ENCODE measurements around the gene NR4A1. TPM values are rescaled to one million over a fixed set of nuclear protein-coding genes. Genes with fewer than 3 reads are reported as not detected.
A peak's percentile ranks its signal among the peaks of the same experiment; 100 is the strongest.

NR4A1 gene
- total RNA-seq (23.7 TPM), polyA plus RNA-seq (ENCODE audit: insufficient read depth in 1 of 8, insufficient read length in 8 of 8, low replicate concordance in 1 of 8) (10 to 100 TPM; 12.7 to 71.5 (median 36.7) TPM)
- long read RNA-seq, donor 1, full-length matches to known transcripts = 11 of 11 reads
- long read RNA-seq, donor 1, partial matches to known transcripts = 0 of 11 reads
- long read RNA-seq, donor 1, other reads (novel, unspliced or antisense) = 0 of 11 reads
- long read RNA-seq, donor 2, partial matches to known transcripts = 0 of 2 reads
- long read RNA-seq, donor 2, other reads (novel, unspliced or antisense) = 0 of 2 reads
- long read RNA-seq, donor 3, full-length matches to known transcripts = 23 of 23 reads
- long read RNA-seq, donor 3, partial matches to known transcripts = 0 of 23 reads
- long read RNA-seq, donor 3, other reads (novel, unspliced or antisense) = 0 of 23 reads
- long read RNA-seq, donor 4, full-length matches to known transcripts = 30 of 61 reads
- long read RNA-seq, donor 4, partial matches to known transcripts = 31 of 61 reads
- long read RNA-seq, donor 4, other reads (novel, unspliced or antisense) = 0 of 61 reads
- long read RNA-seq, donor 5, full-length matches to known transcripts = 12 of 12 reads
- long read RNA-seq, donor 5, partial matches to known transcripts = 0 of 12 reads
- long read RNA-seq, donor 5, other reads (novel, unspliced or antisense) = 0 of 12 reads
- long read RNA-seq, donor 6, full-length matches to known transcripts = 7 of 7 reads
- long read RNA-seq, donor 6, partial matches to known transcripts = 0 of 7 reads
- long read RNA-seq, donor 6, other reads (novel, unspliced or antisense) = 0 of 7 reads
- long read RNA-seq, donor 7, full-length matches to known transcripts = 6 of 6 reads
- long read RNA-seq, donor 7, partial matches to known transcripts = 0 of 6 reads
- long read RNA-seq, donor 7, other reads (novel, unspliced or antisense) = 0 of 6 reads
- long read RNA-seq, donor 8, full-length matches to known transcripts = 9 of 9 reads
- long read RNA-seq, donor 8, partial matches to known transcripts = 0 of 9 reads
- long read RNA-seq, donor 8, other reads (novel, unspliced or antisense) = 0 of 9 reads
- long read RNA-seq, donor 9, full-length matches to known transcripts = 15 of 15 reads
- long read RNA-seq, donor 9, partial matches to known transcripts = 0 of 15 reads
- long read RNA-seq, donor 9, other reads (novel, unspliced or antisense) = 0 of 15 reads
- long read RNA-seq, donor 10, full-length matches to known transcripts = 17 of 22 reads
- long read RNA-seq, donor 10, partial matches to known transcripts = 5 of 22 reads
- long read RNA-seq, donor 10, other reads (novel, unspliced or antisense) = 0 of 22 reads
- long read RNA-seq, donor 11, full-length matches to known transcripts = 19 of 19 reads
- long read RNA-seq, donor 11, partial matches to known transcripts = 0 of 19 reads
- long read RNA-seq, donor 11, other reads (novel, unspliced or antisense) = 0 of 19 reads

GRCh38 chr12:52050758-52051541 lies at the start of gene NR4A1:
Gene NR4A1, plus strand, starts transcription at chr12:52051442. Its CDS starts 2,887 bp downstream, at chr12:52054329.
- Histone ChIP-seq H3K4me1 (ENCODE audit: control insufficient read depth, insufficient read depth, low read length) (peaks cover 32% of the 10 kb centered on the region), H3K4me3 (ENCODE audit: low read length) (peak within 1 kb of the TSS; percentile 65), H3K9me3 (replicated peaks; ENCODE audit: control insufficient read depth, low read depth, low read length) (no peaks in the 10 kb centered on the region), H3K27ac (ENCODE audit: low read length) (peak within 1 kb of the TSS; percentile 94), H3K27me3 (ENCODE audit: control insufficient read depth, insufficient read depth, low read length) (peaks cover 13% of the 10 kb centered on the region), H3K36me3 (ENCODE audit: control insufficient read depth, insufficient read depth, low read length) (peaks cover 16% of the 10 kb centered on the region)
- WGBS (ENCODE audit: insufficient coverage) = under 1% methylated on average over 69 of the region's 77 CpGs
- DNase-seq = peak; percentile 98

DNA sequence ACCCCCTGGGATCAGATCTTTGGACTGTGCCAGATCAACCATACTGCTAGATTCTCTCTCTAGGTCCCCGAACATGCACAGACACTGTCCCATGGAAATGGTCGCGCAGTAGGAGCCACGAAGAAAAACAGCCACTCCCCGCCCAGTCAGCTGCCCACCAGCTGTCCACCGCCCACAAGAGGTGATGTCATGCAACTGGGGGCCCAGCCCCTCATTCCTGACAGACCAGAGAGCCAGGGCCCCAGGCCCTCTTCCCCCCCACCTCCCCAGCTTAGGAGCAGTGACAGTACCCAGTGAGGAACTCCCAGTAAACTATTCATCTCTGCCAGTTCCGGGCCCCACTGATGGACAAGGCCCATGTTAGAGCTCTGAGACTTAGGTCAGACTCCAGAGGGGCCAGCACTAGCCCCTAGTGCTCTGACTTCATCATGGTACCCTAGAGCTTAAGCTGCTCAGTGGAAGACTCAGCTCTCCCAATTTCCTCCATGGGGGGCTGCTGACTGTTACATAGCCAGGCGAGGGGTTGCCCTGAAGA lies 48.2 kb upstream of the NR4A1 start:
- peaks cover 17% of the 10 kb centered on the region for H3K27me3 ChIP-seq (ENCODE audit: control insufficient read depth, insufficient read depth, low read length)

DNA sequence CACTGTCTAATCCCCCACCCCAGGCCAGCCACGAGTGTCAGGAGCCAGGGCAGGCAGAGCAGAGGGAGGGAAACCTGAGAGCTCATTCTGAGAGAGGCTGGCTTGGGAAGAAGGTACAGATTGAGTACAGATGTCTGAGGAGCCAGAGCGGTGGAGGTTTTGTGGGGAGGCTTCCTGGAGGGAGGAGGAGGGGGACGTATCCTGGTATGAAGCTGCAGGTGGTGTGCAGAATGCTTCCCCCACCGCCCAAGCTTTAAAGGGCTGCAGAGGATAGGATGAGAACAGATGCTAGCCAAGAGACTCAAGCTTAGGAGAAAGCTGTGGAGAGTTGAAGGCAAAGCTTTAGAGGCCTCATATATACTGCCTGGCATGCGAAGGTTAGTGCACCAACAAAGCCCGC lies 47.7 kb upstream of the NR4A1 start:
- Histone ChIP-seq H3K9me3 (replicated peaks; ENCODE audit: control insufficient read depth, low read depth, low read length) (no peaks in the 10 kb centered on the region), H3K36me3 (ENCODE audit: control insufficient read depth, insufficient read depth, low read length) (peaks cover 4% of the 10 kb centered on the region), H3K27me3 (ENCODE audit: control insufficient read depth, insufficient read depth, low read length) (peaks cover 18% of the 10 kb centered on the region), H3K4me1 (ENCODE audit: control insufficient read depth, insufficient read depth, low read length) (peaks cover 40% of the 10 kb centered on the region), H3K27ac (ENCODE audit: low read length) (no peak overlapping the region), H3K4me3 (ENCODE audit: low read length) (no peak overlapping the region)
- DNase-seq = no peak
- 52% methylated on average over 5 of the region's 6 CpGs for WGBS (ENCODE audit: insufficient coverage)

More for the DNA sequence above, 48.2 kb upstream of the NR4A1 start:
- WGBS (ENCODE audit: insufficient coverage) = 68% methylated on average over 7 of the region's 8 CpGs
- H3K36me3 ChIP-seq (ENCODE audit: control insufficient read depth, insufficient read depth, low read length) = peaks cover 4% of the 10 kb centered on the region
- H3K27ac ChIP-seq (ENCODE audit: low read length) = no peak overlapping the region
- DNase-seq = no peak
- H3K4me3 ChIP-seq (ENCODE audit: low read length) = no peak overlapping the region
- H3K9me3 ChIP-seq (replicated peaks; ENCODE audit: control insufficient read depth, low read depth, low read length) = no peaks in the 10 kb centered on the region
- H3K4me1 ChIP-seq (ENCODE audit: control insufficient read depth, insufficient read depth, low read length) = peaks cover 35% of the 10 kb centered on the region

DNA sequence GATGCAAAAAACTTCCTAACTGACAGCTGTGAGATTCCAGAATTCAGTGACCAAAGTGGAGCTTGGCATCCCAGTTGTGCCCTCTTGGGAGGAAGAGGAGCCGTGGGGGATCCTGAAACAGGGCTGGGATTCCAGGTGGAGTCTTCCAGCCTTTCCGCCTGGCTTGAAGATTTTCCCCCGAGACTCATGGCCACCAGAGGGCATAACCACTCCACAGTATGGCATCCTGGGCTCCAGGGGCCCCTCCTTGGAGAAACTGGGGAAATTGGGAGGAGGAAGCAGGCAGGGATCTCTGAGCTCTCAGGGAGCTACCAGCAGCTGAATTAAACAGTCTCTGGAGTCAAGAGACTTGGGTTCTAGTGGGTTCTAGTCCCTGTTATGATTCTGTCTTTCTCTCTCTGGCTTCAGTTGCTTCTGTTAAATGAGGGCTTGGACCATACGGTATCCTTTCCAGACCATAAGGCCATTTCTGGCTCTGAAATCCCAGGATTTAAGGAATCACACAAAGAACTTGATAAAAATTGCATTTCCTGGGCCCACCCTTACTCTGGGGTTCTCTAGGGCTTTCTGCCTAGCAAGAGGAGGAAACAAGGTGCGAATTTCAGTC lies 47.1 kb upstream of the NR4A1 start:
- Histone ChIP-seq H3K27me3 (ENCODE audit: control insufficient read depth, insufficient read depth, low read length) (peaks cover 18% of the 10 kb centered on the region), H3K36me3 (ENCODE audit: control insufficient read depth, insufficient read depth, low read length) (peaks cover 4% of the 10 kb centered on the region), H3K4me3 (ENCODE audit: low read length) (no peak overlapping the region), H3K27ac (ENCODE audit: low read length) (no peak overlapping the region), H3K4me1 (ENCODE audit: control insufficient read depth, insufficient read depth, low read length) (peaks cover 45% of the 10 kb centered on the region), H3K9me3 (replicated peaks; ENCODE audit: control insufficient read depth, low read depth, low read length) (no peaks in the 10 kb centered on the region)
- WGBS (ENCODE audit: insufficient coverage) = 45% methylated on average over 2 of the region's 5 CpGs
- peak; percentile 53 for DNase-seq

GRCh38 chr12:52005218-52005902 lies 45.9 kb upstream of the NR4A1 start:
- no peaks in the 10 kb centered on the region for H3K9me3 ChIP-seq (replicated peaks; ENCODE audit: control insufficient read depth, low read depth, low read length)
- 80% methylated on average over 5 of the region's 10 CpGs for WGBS (ENCODE audit: insufficient coverage)
- peaks cover 18% of the 10 kb centered on the region for H3K27me3 ChIP-seq (ENCODE audit: control insufficient read depth, insufficient read depth, low read length)
- no peaks in the 10 kb centered on the region for H3K36me3 ChIP-seq (ENCODE audit: control insufficient read depth, insufficient read depth, low read length)
- H3K4me3 ChIP-seq (ENCODE audit: low read length) = no peak overlapping the region
- no peak for DNase-seq
- no peak overlapping the region for H3K27ac ChIP-seq (ENCODE audit: low read length)
- peaks cover 56% of the 10 kb centered on the region for H3K4me1 ChIP-seq (ENCODE audit: control insufficient read depth, insufficient read depth, low read length)

- H3K4me3 ChIP-seq (ENCODE audit: low read length) = peak overlapping the region; percentile 28
- no peak overlapping the region for H3K27ac ChIP-seq (ENCODE audit: low read length)
- 18% methylated on average over 20 of the region's 28 CpGs for WGBS (ENCODE audit: insufficient coverage)
Observed at GRCh38 chr12:52005903-52006703, 45.1 kb upstream of the NR4A1 start.

DNA sequence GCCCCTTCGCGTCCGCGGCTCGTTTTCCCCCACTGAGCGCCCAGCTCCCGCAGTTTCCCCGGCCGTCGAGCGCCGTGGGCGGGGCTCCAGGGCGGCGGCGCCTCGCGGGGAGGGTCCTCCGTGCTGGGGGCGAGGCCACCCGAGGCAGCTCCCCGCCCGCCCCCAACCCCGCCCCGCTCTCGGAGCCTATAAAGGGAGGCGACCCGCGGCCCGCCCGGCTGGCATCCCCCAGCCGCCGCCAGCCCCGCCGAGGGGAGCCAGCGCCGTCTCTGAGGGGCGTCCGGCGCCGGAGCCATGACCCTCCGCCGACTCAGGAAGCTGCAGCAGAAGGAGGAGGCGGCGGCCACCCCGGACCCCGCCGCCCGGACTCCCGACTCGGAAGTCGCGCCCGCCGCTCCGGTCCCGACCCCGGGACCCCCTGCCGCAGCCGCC lies 44.5 kb upstream of the NR4A1 start, which contains the start of gene TAMALIN:
TSS of gene TAMALIN (plus strand) at position 221 of the 432 bp plus-strand sequence. CDS start at position 295, 74 bp downstream.
- Histone ChIP-seq H3K4me1 (ENCODE audit: control insufficient read depth, insufficient read depth, low read length) (peaks cover 70% of the 10 kb centered on the region), H3K36me3 (ENCODE audit: control insufficient read depth, insufficient read depth, low read length) (peaks cover 12% of the 10 kb centered on the region), H3K4me3 (ENCODE audit: low read length) (peak within 1 kb of the TSS; percentile 84), H3K9me3 (replicated peaks; ENCODE audit: control insufficient read depth, low read depth, low read length) (no peaks in the 10 kb centered on the region), H3K27me3 (ENCODE audit: control insufficient read depth, insufficient read depth, low read length) (peaks cover 18% of the 10 kb centered on the region), H3K27ac (ENCODE audit: low read length) (peak within 1 kb of the TSS; percentile 99)
- peak; percentile 92 for DNase-seq
- WGBS (ENCODE audit: insufficient coverage) = under 1% methylated on average over 54 of the region's 60 CpGs

More at GRCh38 chr12:52005903-52006703, 45.1 kb upstream of the NR4A1 start:
- Histone ChIP-seq H3K9me3 (replicated peaks; ENCODE audit: control insufficient read depth, low read depth, low read length) (no peaks in the 10 kb centered on the region), H3K36me3 (ENCODE audit: control insufficient read depth, insufficient read depth, low read length) (peaks cover 7% of the 10 kb centered on the region), H3K27me3 (ENCODE audit: control insufficient read depth, insufficient read depth, low read length) (peaks cover 18% of the 10 kb centered on the region), H3K4me1 (ENCODE audit: control insufficient read depth, insufficient read depth, low read length) (peaks cover 64% of the 10 kb centered on the region)
- DNase-seq = peak; percentile 68
